Gastrocnemius medialis (tissue), 4 donors: ENCODE results near the gene MAPK1. TPM values are rescaled to one million over a fixed set of nuclear protein-coding genes. Genes with fewer than 3 reads are reported as not detected.
"Not testable (repeated sequence)": the region's sequence is repeated elsewhere in the genome, so short reads cannot be mapped to it uniquely, and the experiment has no call there.

Source experiments
- ATAC-seq, 2 donors: fragments of 150-250 bp; one replicate each; pipeline ENCODE4 v1.9.1; 2016
- DNase-seq, 2 donors: peaks; one replicate each; pipeline ENCODE4 v3.0.0-alpha.2; 2019
- H3K27ac ChIP-seq, 4 donors: fragments of 200-600 bp; sonication (generic); 1 replicate in 1 of 4; 2 replicates in 3 of 4; pipeline ENCODE4 v1.5.1; 2016 to 2018; ENCODE audit warnings: mild to moderate bottlenecking in 2 of 4, moderate library complexity in 1 of 4
- H3K27me3 ChIP-seq, 3 donors: fragments of 200-600 bp; sonication (generic) in 2 of 3; 1 replicate in 1 of 3; 2 replicates in 2 of 3; pipeline versions ENCODE4 v1.5.1 to v1.6.0; 2016 to 2019; ENCODE audit warnings: mild to moderate bottlenecking in 1 of 3, moderate library complexity in 1 of 3
- H3K36me3 ChIP-seq, 2 donors: fragments of 200-600 bp; sonication (generic) in 1 of 2; one replicate each; pipeline ENCODE4 v1.5.1; 2017 to 2018
- H3K4me1 ChIP-seq, 2 donors: fragments of 200-600 bp; sonication (generic) in 1 of 2; one replicate each; pipeline ENCODE4 v1.5.1; 2016 to 2017; ENCODE audit warnings: mild to moderate bottlenecking in 2 of 2
- H3K4me3 ChIP-seq, 4 donors: fragments of 200-600 bp; sonication (generic) in 3 of 4; 1 replicate in 1 of 4; 2 replicates in 3 of 4; pipeline ENCODE4 v1.5.1; 2016 to 2019; ENCODE audit warnings: mild to moderate bottlenecking in 2 of 4
- H3K9me3 ChIP-seq, 3 donors: fragments of 200-600 bp; sonication (generic) in 2 of 3; 1 replicate in 1 of 3; 2 replicates in 2 of 3; pipeline ENCODE4 v1.5.1; 2016 to 2019
- POLR2A ChIP-seq, 2 donors: fragments of 450-650 bp; IDR thresholded peaks; one replicate each; pipeline ENCODE4 v1.6.1; 2017; ENCODE audit warnings: antibody characterized with exemption in 2 of 2, mild to moderate bottlenecking in 2 of 2, moderate library complexity in 2 of 2
- in situ Hi-C, 4 donors: fragments of 200-750 bp; cut with MboI; loops; one replicate each; pipeline versions ENCODE4 v1.15.0 to v1.8.0; 2017; ENCODE audit warnings: low sequenced_read_pairs in 4 of 4
- intact Hi-C: fragments of 100-400 bp; cut with DNase I; formaldehyde crosslinking; loops from one replicate; pipeline ENCODE4 v1.15.1; 2023; ENCODE audit warnings: low total_unique reads
- total RNA-seq, 4 donors: library from RNA; depleted of rRNA; stranded (reverse); fragments of >200 nt; gene quantifications; one replicate each; pipeline versions ENCODE4 v1.1.0 to v1.2.3, GENCODE V29; 2016
- TF ChIP-seq, protein P1 (sequence below), 5 experiments: fragments of 450-650 bp in 3 of 5; fragments of 200-600 bp in 2 of 5; sonication (generic) in 2 of 5; IDR thresholded peaks in 4 of 5; conservative IDR thresholded peaks in 1 of 5; 1 replicate in 4 of 5; 2 replicates in 1 of 5; pipeline ENCODE4 v1.5.1; 2016 to 2019; ENCODE audit warnings: antibody characterized with exemption in 5 of 5, mild to moderate bottlenecking in 3 of 5, moderate library complexity in 3 of 5

MAPK1 gene
- total RNA-seq, 4 donors from 2014 or later = 39.8 to 79.5 (median 57.2) TPM

DNA sequence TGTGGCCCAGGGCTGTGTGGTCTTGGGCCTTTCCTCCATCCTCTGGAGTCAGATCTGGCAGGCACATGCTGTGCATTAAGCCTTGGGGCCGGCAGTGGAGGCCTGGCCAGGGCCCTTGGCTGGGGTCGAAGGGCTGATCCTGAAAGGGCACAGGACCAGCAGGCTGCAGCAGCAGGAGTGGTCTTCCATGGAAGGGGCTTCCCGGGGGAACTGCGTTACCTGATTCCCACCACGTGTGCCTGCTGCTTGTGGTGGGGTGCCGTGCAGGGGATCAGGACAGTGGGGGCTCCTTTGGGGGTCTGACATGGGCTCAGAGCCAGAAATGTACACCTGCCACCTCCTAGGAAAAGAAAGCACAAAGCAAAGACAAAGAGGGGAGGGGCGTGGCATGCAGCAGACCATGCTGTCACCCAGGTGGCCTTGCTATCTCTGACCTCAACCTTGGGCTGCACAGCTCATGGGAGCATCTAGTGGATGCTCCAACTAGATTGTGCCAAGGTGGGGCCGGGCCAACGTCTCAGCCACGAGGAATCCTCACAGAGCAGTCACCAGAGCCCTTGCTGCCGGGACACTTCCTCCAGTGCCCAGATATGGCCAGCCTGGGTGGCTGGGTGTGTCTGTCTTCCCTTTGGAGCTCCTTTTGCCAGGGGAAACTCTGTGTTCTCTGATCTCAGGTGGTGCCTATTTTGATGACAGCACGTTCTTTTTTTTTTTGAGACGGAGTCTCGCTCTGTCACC, 113.9 kb downstream of the MAPK1 start:
- Histone ChIP-seq H3K4me3 (no peak overlapping the region), H3K36me3 (no peaks in the 10 kb centered on the region), H3K9me3 (no peaks in the 10 kb centered on the region), H3K4me1 (peaks cover 0 to 11% of the 10 kb centered on the region in 2 donors), H3K27me3 (no peaks in the 10 kb centered on the region), H3K27ac (no peak overlapping the region)
- in situ Hi-C loops = no loop called here
- TF ChIP-seq, protein P1, sequence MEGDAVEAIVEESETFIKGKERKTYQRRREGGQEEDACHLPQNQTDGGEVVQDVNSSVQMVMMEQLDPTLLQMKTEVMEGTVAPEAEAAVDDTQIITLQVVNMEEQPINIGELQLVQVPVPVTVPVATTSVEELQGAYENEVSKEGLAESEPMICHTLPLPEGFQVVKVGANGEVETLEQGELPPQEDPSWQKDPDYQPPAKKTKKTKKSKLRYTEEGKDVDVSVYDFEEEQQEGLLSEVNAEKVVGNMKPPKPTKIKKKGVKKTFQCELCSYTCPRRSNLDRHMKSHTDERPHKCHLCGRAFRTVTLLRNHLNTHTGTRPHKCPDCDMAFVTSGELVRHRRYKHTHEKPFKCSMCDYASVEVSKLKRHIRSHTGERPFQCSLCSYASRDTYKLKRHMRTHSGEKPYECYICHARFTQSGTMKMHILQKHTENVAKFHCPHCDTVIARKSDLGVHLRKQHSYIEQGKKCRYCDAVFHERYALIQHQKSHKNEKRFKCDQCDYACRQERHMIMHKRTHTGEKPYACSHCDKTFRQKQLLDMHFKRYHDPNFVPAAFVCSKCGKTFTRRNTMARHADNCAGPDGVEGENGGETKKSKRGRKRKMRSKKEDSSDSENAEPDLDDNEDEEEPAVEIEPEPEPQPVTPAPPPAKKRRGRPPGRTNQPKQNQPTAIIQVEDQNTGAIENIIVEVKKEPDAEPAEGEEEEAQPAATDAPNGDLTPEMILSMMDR (IDR thresholded peaks at IDR 0.05 in 4 of 5, conservative IDR thresholded peaks at IDR 0.05 in 1 of 5) = no peak
- TF ChIP-seq POLR2A (IDR thresholded peaks at IDR 0.05) = no peak
- intact Hi-C loops = no loop called here
- peak; percentile 34 to 81 for ATAC-seq
- peak; percentile 36 to 41 for DNase-seq

GRCh38 chr22:21752276-21752675, 115.2 kb downstream of the MAPK1 start:
- Histone ChIP-seq H3K27ac (no peak overlapping the region), H3K36me3 (no peaks in the 10 kb centered on the region), H3K27me3 (no peaks in the 10 kb centered on the region), H3K4me3 (no peak overlapping the region), H3K4me1 (peaks cover 0 to 11% of the 10 kb centered on the region in 2 donors), H3K9me3 (no peaks in the 10 kb centered on the region)
- in situ Hi-C loops = no loop called here
- no peak for TF ChIP-seq POLR2A (IDR thresholded peaks at IDR 0.05)
- TF ChIP-seq, protein P1 (IDR thresholded peaks at IDR 0.05 in 4 of 5, conservative IDR thresholded peaks at IDR 0.05 in 1 of 5) = no peak
- DNase-seq = no peak
- intact Hi-C loops = no loop called here
- no peak for ATAC-seq

GRCh38 chr22:21745948-21746347, 121.5 kb downstream of the MAPK1 start:
- Histone ChIP-seq H3K27ac (no peak overlapping the region), H3K36me3 (no peaks in the 10 kb centered on the region), H3K4me1 (no peaks in the 10 kb centered on the region), H3K4me3 (no peak overlapping the region), H3K27me3 (no peaks in the 10 kb centered on the region), H3K9me3 (no peaks in the 10 kb centered on the region)
- TF ChIP-seq, protein P1 (IDR thresholded peaks at IDR 0.05 in 4 of 5, conservative IDR thresholded peaks at IDR 0.05 in 1 of 5) = no peak
- TF ChIP-seq POLR2A (IDR thresholded peaks at IDR 0.05) = no peak
- in situ Hi-C loops (loop anchor here in 2 of 4 donors (10.0 to 25.0 kb wide), 2 partner anchors 59 to 91 kb away; no protein-coding TSS in a partner anchor), intact Hi-C loops (no loop called here)
- ATAC-seq (no peak), DNase-seq (no peak)

DNA sequence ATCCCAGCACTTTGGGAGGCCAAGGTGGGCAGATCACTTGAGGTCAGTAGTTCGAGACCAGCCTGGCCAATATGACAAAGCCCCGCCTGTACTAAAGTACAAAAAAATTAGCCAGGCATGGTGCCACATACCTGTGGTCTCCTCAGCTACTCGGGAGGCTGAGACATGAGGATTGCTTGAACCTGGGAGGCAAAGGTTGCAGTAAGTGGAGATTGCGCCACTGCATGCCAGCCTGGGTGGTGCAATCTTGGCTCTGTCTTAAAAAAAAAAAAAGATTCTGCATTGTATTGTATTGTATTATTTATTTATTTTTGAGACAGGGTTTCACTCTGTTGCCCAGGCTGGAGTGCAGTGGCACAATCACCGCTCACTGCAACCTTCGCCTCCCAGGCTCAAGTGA, 122.5 kb downstream of the MAPK1 start:
- in situ Hi-C loops = loop anchor here in 2 of 4 donors (10.0 to 25.0 kb wide), 2 partner anchors 60 to 92 kb away; no protein-coding TSS in a partner anchor
- H3K27ac ChIP-seq, H3K36me3 ChIP-seq, H3K4me3 ChIP-seq, ATAC-seq, H3K9me3 ChIP-seq, DNase-seq, H3K27me3 ChIP-seq, H3K4me1 ChIP-seq, intact Hi-C loops: not testable (repeated sequence)

- no peak for ATAC-seq
- DNase-seq = no peak
- H3K4me1 ChIP-seq = no peaks in the 10 kb centered on the region
- in situ Hi-C loops (loop anchor here in 2 of 4 donors (10.0 to 25.0 kb wide), 2 partner anchors 63 to 96 kb away; no protein-coding TSS in a partner anchor), intact Hi-C loops (no loop called here)
- no peaks in the 10 kb centered on the region for H3K9me3 ChIP-seq
- no peaks in the 10 kb centered on the region for H3K27me3 ChIP-seq
- no peaks in the 10 kb centered on the region for H3K36me3 ChIP-seq
- H3K27ac ChIP-seq = no peak overlapping the region
- no peak overlapping the region for H3K4me3 ChIP-seq
- TF ChIP-seq POLR2A (IDR thresholded peaks at IDR 0.05) = no peak
- TF ChIP-seq, protein P1 (IDR thresholded peaks at IDR 0.05 in 4 of 5, conservative IDR thresholded peaks at IDR 0.05 in 1 of 5) = no peak
Observed at GRCh38 chr22:21741790-21742189, 125.7 kb downstream of the MAPK1 start.
